ENCODE data around the gene ATP5F1C.

ATP5F1C gene

GRCh38 chr10:7853890-7854289, 65.9 kb downstream of the ATP5F1C start:
- no peak for FAIRE-seq

- no peak for FAIRE-seq
These were observed 67.2 kb downstream of the ATP5F1C start for GRCh38 chr10:7855205-7855604.

DNA sequence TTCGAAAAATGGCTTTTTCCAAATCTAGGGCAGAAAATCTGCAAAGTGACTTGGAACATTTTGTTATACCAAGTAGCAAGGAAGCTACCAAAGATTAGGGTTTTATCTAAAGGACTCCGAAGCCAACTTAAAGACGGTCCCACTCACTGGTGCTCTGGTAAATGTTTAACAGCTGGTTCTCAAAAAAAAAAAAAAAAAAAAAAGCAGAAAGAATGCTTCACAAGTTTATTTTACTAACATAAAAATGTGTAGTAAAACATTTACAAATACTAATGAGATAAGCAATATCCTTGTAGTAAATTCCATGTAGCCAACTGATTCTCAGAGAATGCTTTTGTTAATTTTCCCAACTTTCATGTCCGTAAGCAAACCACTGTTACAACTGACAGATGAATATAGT, 68.7 kb downstream of the ATP5F1C start:
- FAIRE-seq: no peak

GRCh38 chr10:7857262-7857661, 69.3 kb downstream of the ATP5F1C start:
- no peak for FAIRE-seq
